NCI-H345 (cell line): Measurements from ENCODE around the gene FAM163A.
"Not testable (repeated sequence)": the region's sequence is repeated elsewhere in the genome, so short reads cannot be mapped to it uniquely, and the experiment has no call there.

Experiments used
- DNase-seq: peaks from one replicate; lab custom pipeline; 2025; lab: John Stamatoyannopoulos, UW

The FAM163A gene

DNA sequence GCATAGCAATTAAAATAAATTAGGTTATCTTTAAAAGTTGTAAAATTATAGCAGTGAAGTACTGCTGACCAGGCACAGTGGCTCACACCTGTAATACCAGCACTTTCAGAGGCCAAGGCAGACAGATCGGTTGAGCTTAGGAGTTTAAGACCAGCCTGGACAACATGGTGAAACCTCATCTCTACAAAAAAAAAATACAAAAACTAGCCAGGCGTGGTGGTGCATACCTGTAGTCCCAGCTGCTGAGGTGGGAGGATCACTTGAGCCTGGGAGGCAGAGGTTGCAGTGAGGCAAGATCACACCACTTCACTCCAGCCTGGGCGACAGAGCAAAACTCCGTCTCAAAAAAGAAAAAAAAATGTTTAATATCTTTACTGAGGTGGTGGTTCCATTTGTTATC is 112.7 kb downstream of the FAM163A start:
- DNase-seq: not testable (repeated sequence)

DNA sequence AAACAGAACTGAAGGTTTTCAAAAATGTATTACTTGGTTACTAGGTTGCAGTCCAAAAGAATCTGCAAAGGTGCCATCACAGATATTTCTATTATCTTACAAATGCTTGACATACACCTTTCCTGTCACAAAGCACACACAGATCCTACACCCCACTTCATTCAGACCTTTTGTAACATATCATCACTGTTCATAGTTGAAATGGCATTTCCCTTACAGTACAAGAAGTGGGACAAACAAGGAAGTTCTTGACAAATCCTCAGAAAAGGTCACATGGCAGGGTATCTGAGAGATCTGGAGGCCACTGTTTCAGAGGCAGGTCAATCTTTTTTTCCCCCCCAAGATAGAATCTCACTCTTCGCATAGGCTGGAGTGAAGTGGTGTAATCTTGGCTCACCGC is 113.2 kb downstream of the FAM163A start:
- DNase-seq: no peak

DNA sequence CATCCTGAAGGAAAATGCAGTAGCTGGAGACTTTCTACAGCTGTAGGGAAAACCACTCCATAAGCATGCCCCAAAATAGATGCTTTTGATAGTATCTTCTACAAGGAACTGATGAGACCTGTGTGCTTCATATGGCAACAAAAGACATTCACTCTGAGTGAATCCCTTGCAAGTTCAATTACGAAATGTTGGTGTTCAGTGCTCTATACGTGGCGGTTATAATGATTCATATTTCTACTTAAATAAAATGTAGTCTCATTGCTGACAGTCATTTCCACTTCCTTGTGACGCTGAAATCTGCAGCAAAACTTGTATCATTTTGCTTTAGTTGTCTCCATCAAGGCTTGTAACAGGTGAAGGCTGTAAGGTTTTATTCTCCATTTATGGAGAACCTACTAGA is 113.9 kb downstream of the FAM163A start:
- no peak for DNase-seq

DNA sequence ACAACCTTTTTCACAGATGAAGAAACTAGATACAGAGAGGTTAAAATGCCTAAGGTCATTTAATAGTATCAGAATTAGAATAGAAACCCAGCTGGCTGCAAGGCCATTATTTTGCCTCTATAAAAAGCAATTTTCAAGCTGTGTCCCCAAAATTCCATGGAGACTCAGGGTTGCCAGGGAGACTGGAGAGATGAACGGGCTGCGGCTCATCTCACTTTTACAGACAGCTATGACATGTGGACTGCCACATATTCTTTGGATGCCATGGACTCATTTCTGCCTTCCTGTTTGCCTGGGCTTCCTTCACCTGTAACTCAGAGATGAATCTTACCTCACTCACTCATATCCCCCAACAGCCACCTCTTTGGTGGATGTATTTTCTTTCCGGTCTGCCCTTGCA is 117.6 kb downstream of the FAM163A start:
- DNase-seq: no peak

DNA sequence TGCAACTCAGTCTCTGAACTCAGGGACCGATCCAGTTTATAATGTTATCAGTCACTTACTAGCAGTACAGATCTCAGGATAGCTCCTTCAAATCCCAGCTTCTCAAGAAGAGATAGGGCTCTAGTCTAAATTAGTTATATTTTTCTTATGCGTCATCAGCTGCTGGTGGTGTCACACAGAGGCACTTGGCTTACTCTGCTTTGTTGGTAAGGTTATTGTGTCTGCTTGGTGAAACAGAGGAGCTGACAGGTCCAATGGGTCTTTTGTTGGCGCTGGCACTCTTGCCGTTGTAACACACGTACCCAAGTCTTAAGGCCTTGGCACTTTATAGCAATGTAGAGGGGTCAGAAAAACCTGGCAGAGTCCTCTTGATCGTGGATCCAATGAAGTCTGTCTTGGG is 122.3 kb downstream of the FAM163A start:
- no peak for DNase-seq
